ENCODE results near the gene PUM1.
A peak's percentile ranks its signal among the peaks of the same experiment; 100 is the strongest.

The PUM1 gene

GRCh38 chr1:31020007-31020790, 45.3 kb downstream of the PUM1 start:
- DNase-seq: no peak

- DNase-seq: no peak
These were observed 46.1 kb downstream of the PUM1 start for GRCh38 chr1:31019401-31019800.

- DNase-seq: no peak
These were observed 48.6 kb downstream of the PUM1 start for GRCh38 chr1:31016868-31017267.

- no peak for DNase-seq
These were observed 52.2 kb downstream of the PUM1 start for GRCh38 chr1:31013187-31013864.

- DNase-seq: no peak
These were observed 53.1 kb downstream of the PUM1 start for GRCh38 chr1:31012210-31012924.

GRCh38 chr1:31011719-31012118, 53.8 kb downstream of the PUM1 start:
- no peak for DNase-seq

GRCh38 chr1:31010086-31010989, 55.2 kb downstream of the PUM1 start:
- DNase-seq: peak; percentile 88

GRCh38 chr1:31007462-31007991, 58.0 kb downstream of the PUM1 start:
- DNase-seq: peak; percentile 13

- DNase-seq: no peak
These were observed 58.8 kb downstream of the PUM1 start for GRCh38 chr1:31006747-31007146.

GRCh38 chr1:31005617-31006166, 59.8 kb downstream of the PUM1 start:
- no peak for DNase-seq

- no peak for DNase-seq
These were observed 60.3 kb downstream of the PUM1 start for GRCh38 chr1:31005198-31005597.

- no peak for DNase-seq
These were observed 61.3 kb downstream of the PUM1 start for GRCh38 chr1:31004231-31004621.

- no peak for DNase-seq
These were observed 61.8 kb downstream of the PUM1 start for GRCh38 chr1:31003613-31004230.

- no peak for DNase-seq
These were observed 65.2 kb downstream of the PUM1 start for GRCh38 chr1:31000301-31000700.

- DNase-seq: peak; percentile 20
These were observed 66.6 kb downstream of the PUM1 start for GRCh38 chr1:30998887-30999286.

- peak; percentile 35 for DNase-seq
These were observed 67.3 kb downstream of the PUM1 start for GRCh38 chr1:30998171-30998570.

GRCh38 chr1:30997463-30998057, 68.0 kb downstream of the PUM1 start:
- no peak for DNase-seq

- no peak for DNase-seq
These were observed 69.4 kb downstream of the PUM1 start for GRCh38 chr1:30995990-30996612.

- no peak for DNase-seq
These were observed 73.5 kb downstream of the PUM1 start for GRCh38 chr1:30991862-30992606.

GRCh38 chr1:30990591-30990990, 74.9 kb downstream of the PUM1 start:
- DNase-seq: no peak
